ENCODE results near the gene SPOCK3. TPM values are rescaled to one million over a fixed set of nuclear protein-coding genes. Genes with fewer than 3 reads are reported as not detected.

SPOCK3 gene
- total RNA-seq, 1 donor = not detected

- no peak for DNase-seq (ENCODE audit: low read depth)
- no peak overlapping the region for H3K4me3 ChIP-seq (ENCODE audit: low read depth, low read length)
- TF ChIP-seq, protein P1, sequence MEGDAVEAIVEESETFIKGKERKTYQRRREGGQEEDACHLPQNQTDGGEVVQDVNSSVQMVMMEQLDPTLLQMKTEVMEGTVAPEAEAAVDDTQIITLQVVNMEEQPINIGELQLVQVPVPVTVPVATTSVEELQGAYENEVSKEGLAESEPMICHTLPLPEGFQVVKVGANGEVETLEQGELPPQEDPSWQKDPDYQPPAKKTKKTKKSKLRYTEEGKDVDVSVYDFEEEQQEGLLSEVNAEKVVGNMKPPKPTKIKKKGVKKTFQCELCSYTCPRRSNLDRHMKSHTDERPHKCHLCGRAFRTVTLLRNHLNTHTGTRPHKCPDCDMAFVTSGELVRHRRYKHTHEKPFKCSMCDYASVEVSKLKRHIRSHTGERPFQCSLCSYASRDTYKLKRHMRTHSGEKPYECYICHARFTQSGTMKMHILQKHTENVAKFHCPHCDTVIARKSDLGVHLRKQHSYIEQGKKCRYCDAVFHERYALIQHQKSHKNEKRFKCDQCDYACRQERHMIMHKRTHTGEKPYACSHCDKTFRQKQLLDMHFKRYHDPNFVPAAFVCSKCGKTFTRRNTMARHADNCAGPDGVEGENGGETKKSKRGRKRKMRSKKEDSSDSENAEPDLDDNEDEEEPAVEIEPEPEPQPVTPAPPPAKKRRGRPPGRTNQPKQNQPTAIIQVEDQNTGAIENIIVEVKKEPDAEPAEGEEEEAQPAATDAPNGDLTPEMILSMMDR (IDR thresholded peaks at IDR 0.05; ENCODE audit: insufficient read depth, low read depth, low read length) = no peak
These were observed 268.7 kb downstream of the SPOCK3 start for GRCh38 chr4:166965562-166965961.

GRCh38 chr4:166957451-166957850, 276.8 kb downstream of the SPOCK3 start:
- DNase-seq (ENCODE audit: low read depth) = no peak
- no peak overlapping the region for H3K4me3 ChIP-seq (ENCODE audit: low read depth, low read length)
- TF ChIP-seq, protein P1 (IDR thresholded peaks at IDR 0.05; ENCODE audit: insufficient read depth, low read depth, low read length) = no peak

DNA sequence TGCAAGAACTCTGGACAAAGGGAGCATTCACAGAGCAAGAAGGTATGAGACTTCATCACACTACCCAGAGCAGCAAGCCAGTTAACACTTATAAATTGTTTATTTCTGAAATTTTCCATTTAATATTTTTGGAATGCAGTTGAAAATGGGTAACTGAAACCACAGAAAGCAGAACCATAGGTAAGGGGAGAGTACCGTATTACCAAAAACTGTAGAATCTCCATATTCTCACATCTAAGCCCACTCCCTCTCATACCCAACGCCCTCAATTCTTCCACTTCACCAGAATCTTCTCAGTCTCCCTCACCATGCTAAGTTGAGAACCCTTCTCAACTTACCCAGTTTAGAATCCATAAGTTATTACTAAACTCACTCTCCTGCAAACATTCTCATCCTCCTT, 277.8 kb downstream of the SPOCK3 start:
- DNase-seq (ENCODE audit: low read depth) = no peak
- TF ChIP-seq, protein P1 (IDR thresholded peaks at IDR 0.05; ENCODE audit: insufficient read depth, low read depth, low read length) = no peak
- no peak overlapping the region for H3K4me3 ChIP-seq (ENCODE audit: low read depth, low read length)

GRCh38 chr4:166941629-166942028, 292.7 kb downstream of the SPOCK3 start:
- DNase-seq (ENCODE audit: low read depth) = no peak
- TF ChIP-seq, protein P1 (IDR thresholded peaks at IDR 0.05; ENCODE audit: insufficient read depth, low read depth, low read length) = no peak
- H3K4me3 ChIP-seq (ENCODE audit: low read depth, low read length) = no peak overlapping the region

GRCh38 chr4:166930464-166930863, 303.8 kb downstream of the SPOCK3 start:
- TF ChIP-seq, protein P1 (IDR thresholded peaks at IDR 0.05; ENCODE audit: insufficient read depth, low read depth, low read length) = no peak
- no peak for DNase-seq (ENCODE audit: low read depth)
- H3K4me3 ChIP-seq (ENCODE audit: low read depth, low read length) = no peak overlapping the region

DNA sequence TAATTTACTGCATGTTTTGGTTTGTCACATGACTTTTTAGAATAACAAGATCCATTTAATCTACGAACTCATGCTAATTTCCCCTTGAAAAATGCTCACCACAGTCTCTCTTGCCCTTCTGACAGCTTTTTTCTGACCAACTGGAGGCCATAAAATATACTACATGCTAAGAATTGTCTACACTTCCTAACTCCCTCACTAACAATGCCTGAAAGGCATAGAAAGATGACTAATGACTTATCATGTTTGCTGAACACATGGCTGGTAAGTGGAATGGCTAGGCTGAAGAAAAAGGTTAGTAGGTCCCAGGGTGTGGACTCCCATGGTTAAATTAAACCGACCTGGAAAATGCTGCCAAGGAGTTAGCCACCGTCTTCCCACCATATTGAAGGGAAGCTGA, 309.9 kb downstream of the SPOCK3 start:
- TF ChIP-seq, protein P1 (IDR thresholded peaks at IDR 0.05; ENCODE audit: insufficient read depth, low read depth, low read length) = no peak
- no peak overlapping the region for H3K4me3 ChIP-seq (ENCODE audit: low read depth, low read length)
- no peak for DNase-seq (ENCODE audit: low read depth)

DNA sequence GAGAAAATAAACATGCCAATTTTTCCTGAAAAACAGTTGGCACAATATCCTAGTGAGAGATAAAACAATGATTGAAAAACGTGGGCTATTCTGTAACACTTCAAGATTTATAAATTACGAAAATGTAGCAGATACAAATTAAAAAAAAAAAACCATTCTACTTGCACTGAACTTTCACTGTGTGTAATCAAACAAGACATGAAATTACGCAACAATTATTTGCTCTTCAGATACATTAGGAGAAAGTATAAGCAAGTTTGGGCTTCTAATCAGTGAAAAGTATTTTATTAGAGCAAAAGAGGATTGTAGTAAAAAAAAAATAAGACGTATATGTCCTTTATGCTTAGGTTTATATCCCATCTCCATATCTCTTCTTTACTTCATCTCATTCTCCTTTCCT, 320.4 kb downstream of the SPOCK3 start:
- no peak for DNase-seq (ENCODE audit: low read depth)
- TF ChIP-seq, protein P1 (IDR thresholded peaks at IDR 0.05; ENCODE audit: insufficient read depth, low read depth, low read length) = no peak

More for the DNA sequence above, 320.4 kb downstream of the SPOCK3 start:
- no peak overlapping the region for H3K4me3 ChIP-seq (ENCODE audit: low read depth, low read length)
